Daoy (cell line): ENCODE measurements around the gene SLC10A3. TPM values are rescaled to one million over a fixed set of nuclear protein-coding genes. Genes with fewer than 3 reads are reported as not detected.

Experiments
- DNase-seq: peaks from one replicate; pipeline ENCODE4 v3.0.0-alpha.2; 2015; ENCODE audit warnings: low read depth
- total RNA-seq: library from RNA; depleted of rRNA; stranded (reverse); fragments of >200 nt; shearing (Covaris generic); gene quantifications from 2 replicates; pipeline ENCODE4 v1.2.3, GENCODE V29; 2014

The SLC10A3 gene
- total RNA-seq, 1 experiment from 2014 or later, result 22.6 TPM

DNA sequence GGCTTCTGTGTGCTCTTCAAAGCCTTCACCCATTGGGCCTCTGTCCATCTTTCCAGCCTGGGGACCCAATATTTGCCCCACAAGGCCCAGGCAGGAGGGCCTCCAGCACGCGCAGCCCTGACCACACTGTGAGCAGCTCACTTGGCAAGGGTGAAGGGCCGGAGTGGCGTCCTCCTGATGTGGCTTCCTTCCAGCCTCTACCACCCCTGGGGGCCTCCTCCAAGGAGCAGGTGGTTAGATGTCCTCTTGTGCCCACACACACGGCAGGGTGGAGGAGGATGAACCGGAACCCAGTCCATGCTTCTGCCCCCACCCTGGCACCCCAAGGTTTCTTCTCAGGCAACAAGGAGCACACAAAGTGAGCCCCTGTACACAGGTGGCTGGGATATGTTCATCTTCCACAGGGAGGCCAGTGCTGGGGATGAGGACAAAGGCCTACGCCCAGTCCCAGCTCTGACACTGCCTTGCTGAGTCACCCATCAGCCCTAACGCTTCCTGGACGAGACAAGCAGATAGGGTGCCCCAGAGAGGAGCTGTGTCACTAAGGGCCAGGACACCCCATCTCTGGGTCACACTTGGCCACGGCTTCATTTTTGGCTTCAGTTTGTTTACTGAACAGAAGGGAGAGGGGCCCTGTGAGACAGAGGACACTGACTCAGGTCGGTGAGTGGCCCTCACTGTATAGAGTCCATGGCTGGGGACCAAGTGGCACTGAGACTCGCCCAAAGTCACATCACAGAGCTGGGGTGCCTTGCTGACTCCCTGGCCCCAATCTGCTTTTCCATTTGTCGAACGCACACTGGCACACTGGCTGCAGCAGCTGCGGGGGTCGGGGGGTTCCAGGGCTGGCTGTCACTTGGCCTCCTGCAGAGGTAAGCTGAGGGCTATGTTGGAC lies 5.9 kb downstream of the SLC10A3 start:
- DNase-seq, result no peak

DNA sequence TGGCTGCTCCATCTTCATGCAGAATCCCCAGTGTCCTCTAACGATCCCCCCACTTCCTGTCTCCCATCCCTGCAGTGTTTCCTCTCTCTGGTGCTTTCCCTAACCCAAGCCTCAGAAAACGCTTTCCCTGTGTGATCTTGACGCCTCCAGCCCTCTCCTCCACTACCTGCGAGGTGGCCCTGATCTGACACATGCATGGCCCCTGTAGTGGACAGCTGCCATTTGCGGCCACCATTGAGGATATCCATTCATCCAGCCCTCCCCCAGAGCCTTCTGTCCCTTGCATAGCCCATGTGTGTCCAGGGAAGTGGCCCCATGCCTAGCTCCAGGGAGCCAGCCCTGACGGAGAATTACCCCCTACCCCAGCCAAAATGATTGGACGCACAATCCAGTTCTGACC lies 7.1 kb downstream of the SLC10A3 start:
- DNase-seq, result no peak

DNA sequence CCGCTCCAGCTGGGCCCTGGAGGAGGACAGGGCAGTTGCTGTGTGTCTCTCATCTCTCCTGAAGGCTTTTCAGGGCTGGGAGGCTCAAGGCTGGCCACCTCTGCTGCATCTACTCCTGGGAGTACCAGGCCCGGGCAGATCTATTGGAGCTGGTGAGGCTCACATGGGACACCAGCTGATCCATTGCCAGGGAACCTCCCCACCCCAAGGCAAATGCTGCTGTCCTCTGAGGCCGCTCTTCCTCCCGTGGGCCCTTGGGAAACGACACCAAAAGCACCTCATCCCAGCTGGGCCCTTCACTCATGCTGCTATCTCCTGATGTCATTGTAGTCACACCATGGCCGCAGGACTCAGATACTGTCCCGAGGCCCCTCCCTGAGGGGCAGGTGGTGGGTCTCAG lies 7.6 kb downstream of the SLC10A3 start:
- DNase-seq, result no peak

DNA sequence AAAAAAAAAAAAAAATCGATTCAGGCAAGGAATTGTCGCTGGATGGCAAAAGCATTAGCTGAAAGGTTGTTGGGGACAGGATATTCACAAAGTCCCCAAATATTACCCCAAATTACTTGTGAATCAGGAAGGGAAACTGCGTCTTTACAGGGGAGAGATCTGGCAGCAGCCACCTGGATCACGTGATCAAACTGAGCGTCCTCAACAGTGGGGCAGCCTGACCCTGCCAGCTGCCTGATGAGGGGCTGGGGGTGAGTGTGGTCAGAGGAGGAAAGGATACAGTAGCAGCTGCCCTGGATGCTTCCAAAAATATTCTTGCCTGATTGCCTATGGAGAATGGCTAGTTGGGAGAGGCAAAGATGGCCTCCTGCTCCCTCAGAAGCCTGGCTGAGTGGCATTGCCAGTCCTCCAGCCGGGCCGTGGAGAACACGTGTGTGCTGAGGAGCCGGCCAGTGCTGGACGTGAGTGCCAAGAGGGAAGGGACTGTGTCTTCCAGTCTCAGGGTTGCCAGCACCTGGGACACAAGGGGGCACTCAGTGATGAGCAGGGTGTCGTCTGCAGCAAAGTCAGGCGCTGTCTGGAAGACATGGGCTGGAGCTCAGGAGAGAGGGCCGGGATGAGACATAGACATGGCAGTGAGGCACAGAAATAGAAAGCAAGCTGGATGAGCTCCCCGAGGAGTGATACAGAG lies 8.4 kb downstream of the SLC10A3 start:
- no peak for DNase-seq

DNA sequence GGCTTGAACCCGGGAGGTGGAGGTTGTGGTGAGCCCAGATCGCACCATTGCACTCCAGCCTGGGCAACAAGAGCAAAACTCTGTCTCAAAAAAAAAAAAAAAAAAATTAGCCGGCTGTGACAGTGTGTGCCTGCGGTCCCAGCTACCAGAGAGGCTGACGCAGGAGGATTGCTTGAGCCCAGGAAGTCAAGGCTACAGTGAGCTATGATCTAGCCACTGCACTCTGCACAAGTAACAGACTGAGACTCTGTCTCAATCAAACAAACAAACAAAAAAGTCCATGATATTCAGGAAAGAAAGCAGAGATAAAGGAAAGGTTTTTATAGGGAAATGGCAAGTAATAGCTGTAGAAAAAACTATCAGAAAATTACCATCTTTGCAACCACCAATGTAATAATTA lies 9.2 kb downstream of the SLC10A3 start:
- no peak for DNase-seq

DNA sequence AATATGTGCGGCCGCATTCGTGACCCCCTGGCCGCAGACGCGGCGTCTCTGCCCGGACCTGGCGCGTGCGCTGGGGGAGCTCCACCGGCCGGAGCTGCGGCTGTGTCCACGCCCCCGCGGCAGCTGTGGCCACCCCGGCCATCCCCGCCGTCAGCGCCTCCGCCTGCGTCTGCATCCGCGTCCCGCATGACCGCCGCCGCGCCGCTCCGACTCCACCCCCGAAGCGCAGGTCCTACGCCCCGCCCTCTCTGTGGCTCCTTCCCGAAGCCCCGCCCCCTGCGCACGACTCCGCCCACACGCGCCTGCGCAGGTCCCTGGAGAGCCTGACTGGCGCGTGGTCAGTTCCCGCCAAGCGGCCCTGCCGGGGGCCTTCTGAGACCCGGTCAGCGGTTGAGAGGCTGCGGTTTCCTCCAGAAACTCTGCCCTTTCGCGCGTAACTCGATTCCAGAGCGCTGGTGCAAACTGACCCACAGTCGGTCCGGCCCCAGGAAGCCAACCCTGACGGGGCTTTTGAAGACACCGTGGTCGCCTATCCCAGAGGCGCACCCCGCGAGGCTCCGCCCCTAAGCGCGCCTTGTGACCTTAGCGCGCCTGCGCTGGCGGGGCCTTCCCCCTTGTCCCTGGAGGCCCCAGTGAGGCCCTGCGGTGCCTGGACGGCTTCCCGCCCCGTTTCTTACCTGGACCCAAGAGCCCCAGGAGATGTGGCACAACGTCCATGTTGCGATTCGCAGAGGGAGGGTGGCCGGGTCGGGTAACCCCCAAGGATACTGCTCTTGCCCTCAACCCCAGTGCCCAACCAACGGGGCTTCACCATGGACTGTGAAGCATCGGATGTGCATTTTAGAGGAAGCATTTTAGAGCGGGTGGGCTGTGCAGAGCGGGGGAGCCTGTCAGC lies 11.5 kb downstream of the SLC10A3 start, which contains the start of gene LAGE3:
Gene LAGE3 (minus strand): TSS at position 554 of the 895 bp plus-strand sequence. CDS start 366 bp downstream, at position 188.
- DNase-seq, result peak; percentile 89

DNA sequence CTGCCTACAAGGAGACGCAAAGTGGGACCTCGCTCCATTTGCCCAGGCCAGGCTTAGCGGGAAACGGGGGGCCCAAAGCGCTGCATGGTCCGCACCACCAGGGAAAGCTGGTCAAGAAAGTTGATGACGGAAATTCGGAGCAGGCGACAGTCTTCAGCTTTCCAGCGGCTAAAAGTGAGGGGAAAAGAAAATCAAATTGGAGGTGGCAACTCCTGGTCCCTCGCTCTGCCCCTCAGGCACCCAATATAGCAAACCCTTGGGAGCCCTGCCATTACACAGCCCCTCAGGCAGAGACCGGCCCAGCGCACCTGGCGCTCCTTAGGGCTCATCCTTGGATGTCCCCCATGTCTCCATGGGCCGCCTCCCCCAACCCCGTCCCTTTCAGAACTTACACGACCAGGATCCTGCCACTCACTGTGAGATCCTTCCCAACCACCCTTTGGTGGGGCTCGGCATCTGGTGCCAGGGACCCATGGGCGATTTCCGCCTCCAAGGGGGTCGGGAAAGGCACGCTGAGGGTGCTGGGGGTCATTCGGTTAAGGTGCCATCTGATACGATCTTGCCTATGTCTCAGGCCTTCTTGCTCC lies 12.4 kb downstream of the SLC10A3 start:
- DNase-seq, result no peak

DNA sequence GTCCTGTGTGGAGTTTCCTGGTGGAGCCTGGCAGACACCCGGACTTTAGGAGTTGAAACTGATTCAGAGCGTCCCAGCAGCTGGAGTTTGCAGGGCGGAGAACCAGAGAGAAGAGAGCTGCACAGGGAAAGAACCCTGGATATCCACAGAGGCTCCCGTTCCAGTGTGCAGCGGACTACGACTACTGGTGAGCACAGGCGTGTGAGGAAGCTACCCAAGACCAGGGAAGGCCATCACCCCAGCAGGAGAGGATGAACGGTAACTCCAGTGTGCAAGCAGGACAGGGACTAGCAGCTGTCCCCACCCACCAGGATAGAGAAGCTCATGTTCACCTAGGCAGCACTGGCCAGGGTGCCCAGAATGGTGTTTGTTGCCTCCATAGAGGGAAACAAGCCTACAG lies 13.6 kb downstream of the SLC10A3 start:
- DNase-seq, result no peak

DNA sequence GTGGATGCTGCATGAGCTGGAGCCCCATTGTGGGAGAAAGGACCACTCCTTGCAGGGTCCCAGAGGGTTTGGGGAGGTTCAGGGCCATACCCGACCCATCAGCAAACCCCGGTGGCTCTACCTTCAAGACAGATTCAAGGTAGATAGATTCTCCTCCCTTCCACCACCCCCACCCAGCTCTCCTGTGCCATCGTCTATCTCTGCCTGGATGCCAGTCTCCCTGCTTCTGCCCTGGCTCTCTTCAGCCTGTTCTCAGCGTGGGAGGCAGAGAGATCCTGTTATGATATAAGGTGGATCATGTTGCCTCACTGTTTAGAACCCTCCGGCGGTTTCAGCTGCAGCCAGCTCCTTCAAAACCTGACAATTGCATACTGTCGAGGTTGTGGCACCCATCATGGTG lies 16.7 kb downstream of the SLC10A3 start:
- no peak for DNase-seq

DNA sequence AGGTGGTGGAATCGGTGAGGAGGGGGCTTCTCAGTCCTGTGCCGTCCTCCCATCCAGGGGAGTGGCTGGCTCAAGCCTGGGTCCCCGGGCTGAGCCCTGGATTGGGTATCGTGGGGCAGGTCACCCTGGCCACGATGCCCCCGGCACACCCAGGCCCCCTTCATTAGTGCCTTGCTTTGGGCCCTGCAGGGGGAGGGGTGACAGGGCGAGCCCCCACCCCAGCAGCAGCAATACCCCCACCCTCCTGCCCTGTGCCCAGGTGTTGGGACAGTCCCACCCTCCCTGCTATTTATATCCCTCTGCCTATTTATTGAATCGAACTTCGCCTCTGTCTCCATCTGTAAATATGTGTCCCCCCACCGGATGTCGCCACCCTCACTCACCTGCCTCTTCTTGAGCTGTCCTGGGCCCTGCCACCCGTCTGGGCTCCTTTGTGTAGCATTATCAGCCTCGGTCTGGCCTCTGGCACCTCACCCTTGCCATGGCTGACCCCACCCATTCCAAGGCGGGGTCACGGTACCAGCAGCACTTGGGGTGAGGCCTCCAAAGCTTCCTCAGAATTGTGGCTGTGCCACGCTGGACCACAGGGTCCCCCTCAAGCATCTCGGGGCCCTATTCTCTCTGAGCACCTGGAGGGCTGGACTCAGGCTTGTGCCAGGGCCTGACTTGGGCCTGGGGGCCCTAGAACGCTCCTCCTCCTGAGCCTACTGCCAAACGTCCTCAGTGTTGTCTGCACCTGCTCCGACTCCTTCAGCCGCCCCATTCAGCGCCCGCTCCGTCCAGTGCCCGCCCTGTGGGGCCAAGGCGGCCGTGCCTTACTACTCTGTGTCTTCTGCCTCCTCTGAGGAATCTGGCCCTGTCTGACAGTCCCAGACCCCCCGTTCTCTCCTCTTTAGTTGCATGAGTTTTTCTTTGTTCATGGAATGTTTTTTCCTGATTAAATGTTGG lies 17.5 kb downstream of the SLC10A3 start:
- no peak for DNase-seq

DNA sequence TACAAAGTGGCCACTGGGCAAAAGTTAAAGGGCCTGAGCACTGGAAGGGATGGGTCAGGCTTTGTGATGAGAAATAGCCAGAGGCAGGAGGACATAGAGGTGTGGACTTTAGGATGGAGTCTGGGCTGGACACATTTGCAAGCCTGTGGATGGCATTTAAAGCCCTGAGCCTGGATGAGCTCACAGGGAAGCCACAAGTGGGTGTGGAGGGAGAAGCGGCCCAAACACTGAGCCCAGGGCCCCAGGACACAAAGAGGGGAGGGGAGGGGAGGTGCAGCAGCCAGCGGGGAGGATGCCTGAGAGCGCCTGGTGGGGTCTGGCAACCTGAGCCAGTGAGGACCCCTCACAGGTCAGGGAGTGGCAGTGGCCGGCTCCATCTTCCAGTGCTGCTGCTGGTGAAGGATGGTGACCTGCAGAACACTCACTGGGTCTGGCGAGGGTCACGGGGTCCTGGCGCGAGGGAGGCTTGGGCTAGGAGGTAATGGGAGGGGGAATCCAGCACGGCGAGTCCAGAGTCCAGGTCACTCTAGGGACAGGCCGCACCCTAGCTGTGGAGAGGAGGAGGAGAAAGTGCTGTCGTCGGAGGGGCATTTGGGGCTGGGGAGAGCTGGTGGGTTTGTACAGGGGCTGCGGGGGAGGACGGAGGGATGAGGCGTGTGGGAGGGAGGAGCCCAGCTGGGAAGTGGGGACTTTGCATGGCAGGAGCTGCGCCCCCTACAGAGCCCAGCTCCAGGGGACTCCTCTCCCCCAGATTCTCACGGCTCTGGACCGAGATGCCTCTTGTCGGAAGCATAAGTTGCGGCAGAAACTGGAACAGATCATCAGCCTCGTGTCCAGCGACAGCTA lies 18.4 kb downstream of the SLC10A3 start:
- no peak for DNase-seq

DNA sequence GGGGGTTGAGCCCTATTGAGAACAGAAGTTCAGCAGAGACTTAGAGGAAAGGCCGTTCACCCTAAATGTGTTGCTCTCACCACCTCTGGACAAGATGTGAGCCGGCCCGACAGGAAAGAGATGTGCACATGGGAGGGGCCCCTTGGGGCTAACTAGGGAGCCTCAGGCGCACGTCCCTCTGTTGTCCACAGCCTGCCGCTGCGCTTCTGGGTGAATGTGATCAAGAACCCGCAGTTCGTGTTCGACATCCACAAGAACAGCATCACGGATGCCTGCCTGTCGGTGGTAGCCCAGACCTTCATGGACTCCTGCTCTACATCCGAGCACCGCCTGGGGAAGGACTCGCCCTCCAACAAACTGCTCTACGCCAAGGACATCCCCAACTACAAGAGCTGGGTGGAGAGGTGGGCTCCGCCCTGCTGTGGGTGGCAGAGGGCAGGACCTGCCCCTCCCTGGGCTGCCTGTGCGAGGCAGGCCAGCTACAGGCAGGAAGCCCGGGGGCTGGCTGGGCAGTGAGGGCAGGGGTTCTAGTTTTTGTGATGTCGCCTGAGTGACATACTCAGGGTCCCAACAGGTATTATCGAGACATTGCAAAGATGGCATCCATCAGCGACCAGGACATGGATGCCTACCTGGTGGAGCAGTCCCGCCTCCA lies 19.4 kb downstream of the SLC10A3 start:
- DNase-seq, result no peak

DNA sequence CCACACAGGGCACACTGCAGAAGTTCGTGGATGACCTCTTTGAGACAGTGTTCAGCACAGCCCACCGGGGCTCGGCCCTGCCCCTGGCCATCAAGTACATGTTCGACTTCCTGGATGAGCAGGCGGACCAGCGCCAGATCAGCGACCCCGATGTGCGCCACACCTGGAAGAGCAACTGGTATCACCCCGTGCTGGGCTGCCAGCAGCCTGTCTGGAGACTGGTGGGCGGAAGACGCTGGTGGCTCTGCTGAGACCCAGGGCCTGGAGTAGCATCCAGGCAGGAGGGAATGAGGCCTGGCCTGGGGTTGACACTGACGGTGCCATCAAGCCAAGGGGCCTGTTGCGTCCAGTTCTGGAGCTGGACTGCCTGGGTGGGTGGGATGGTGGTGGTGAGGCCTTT lies 20.0 kb downstream of the SLC10A3 start:
- no peak for DNase-seq

DNA sequence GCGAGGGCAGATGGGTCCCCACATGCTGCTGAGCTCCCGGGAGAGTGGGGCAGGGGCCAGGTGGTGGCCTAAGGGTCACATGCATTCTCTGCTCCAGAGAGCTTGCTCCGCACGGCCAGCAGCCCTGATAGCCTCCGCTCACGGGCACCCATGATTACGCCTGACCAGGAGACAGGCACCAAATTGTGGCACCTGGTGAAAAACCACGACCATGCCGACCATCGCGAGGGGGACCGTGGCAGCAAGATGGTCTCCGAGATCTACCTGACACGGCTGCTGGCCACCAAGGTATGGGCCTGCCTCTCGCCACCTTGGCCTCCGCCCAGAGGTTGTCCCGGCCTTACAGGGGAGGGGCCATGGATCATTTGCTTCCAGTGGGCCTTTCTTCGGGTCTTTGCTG lies 20.5 kb downstream of the SLC10A3 start:
- no peak for DNase-seq

DNA sequence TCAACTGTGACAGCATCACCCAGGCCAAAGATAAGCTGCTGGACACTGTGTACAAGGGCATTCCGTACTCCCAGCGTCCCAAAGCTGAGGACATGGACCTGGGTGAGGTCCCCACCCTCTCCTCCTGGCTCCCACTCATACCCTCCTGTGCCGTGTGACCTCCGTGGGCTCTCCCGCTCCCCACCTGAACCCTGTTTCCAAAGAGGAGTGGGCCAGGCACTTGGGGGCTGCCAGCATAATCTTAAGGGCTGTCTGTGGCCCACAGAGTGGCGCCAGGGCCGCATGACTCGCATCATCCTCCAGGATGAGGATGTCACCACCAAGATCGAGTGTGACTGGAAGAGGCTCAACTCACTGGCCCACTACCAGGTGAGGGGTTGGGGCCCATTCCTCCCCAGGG lies 21.3 kb downstream of the SLC10A3 start:
- DNase-seq, result no peak

DNA sequence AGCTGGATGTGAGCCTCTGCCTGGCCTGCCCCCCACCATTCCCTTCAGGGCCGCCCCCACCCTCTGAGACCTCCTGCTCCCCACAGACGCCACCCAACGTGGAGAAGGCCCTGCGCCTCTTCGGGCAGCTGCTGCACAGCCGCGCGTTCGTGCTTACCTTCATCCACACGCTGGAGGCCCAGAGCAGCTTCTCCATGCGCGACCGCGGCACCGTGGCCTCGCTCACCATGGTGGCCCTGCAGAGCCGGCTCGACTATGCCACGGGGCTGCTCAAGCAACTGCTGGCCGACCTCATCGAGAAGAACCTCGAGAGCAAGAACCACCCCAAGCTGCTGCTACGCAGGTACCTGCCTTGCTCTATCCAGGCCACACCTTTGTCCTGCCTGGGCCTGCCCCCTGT lies 22.2 kb downstream of the SLC10A3 start:
- DNase-seq, result no peak

DNA sequence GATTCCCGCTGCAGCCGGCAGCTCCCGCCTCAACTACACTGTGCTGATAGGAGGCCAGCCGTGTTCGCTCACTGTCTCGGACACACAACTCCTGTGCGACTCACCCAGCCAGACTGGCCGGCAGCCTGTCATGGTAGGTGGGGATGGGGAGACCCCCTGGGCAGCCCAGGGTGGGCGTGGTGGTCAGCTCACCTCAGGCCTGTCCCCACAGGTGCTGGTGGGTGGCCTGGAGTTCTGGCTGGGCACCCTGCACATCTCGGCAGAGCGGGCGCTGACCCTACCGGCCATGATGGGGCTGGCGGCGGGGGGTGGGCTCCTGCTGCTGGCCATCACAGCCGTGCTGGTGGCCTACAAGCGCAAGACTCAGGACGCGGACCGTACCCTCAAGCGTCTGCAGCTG lies 22.9 kb downstream of the SLC10A3 start:
- no peak for DNase-seq

DNA sequence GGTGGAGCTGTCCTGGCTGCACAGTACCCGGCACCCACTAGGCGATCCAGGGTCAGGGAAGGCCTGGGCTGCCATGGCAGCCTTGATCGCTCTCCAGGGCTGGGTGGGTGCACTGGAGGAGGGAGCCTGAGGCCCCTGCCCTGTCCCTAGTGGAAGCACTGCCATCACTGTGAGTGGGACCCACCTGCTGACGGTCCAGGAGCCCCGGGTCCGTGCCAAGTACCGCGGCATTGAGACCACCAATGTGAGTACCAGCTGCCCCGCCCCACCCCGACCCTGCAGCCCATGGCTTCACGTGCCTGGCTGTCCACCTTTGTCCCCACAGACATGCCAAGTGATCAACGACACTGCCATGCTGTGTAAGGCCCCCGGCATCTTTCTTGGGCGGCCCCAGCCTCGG lies 23.5 kb downstream of the SLC10A3 start:
- DNase-seq, result no peak

DNA sequence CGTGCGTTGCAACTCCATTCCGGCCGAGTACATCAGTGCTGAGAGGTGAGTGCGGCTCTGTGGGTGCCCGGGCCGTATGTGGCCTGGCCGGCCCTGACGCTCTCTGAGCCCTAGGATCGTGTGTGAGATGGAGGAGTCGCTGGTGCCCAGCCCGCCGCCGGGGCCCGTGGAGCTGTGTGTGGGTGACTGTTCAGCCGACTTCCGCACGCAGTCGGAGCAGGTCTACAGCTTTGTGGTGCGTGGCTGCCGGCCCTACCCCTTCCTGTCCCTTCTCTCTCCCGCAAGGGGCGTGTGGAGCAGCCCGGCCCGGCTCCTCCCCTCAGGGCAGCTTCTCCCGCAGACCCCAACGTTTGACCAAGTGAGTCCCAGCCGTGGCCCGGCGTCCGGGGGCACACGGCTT lies 24.4 kb downstream of the SLC10A3 start:
- no peak for DNase-seq
